Muscle of back (tissue), 11 donors: ENCODE data around the gene PTPRS. TPM values are rescaled to one million over a fixed set of nuclear protein-coding genes. Genes with fewer than 3 reads are reported as not detected.
"Not testable (repeated sequence)": the region's sequence is repeated elsewhere in the genome, so short reads cannot be mapped to it uniquely, and the experiment has no call there.

Experiments used
- DNase-seq, 3 donors: peaks; one replicate each; pipeline versions ENCODE4 v3.0.0 to v3.0.0-alpha.2; 2013
- polyA plus RNA-seq, 10 donors: library from polyadenylated mRNA; unstranded; fragments of 120-200 nt; gene quantifications; one replicate each; pipeline ENCODE4 v1.2.1, GENCODE V29; 2013; ENCODE audit not compliant: insufficient read length in 10 of 10

PTPRS gene
- polyA plus RNA-seq, 10 donors = 29.5 to 51.1 (median 37.1) TPM

- DNase-seq = no peak
Measured at GRCh38 chr19:5333581-5334365, 6.8 kb downstream of the PTPRS start.

GRCh38 chr19:5332501-5332900 is 8.1 kb downstream of the PTPRS start:
- DNase-seq = no peak

GRCh38 chr19:5331790-5332189 is 8.8 kb downstream of the PTPRS start:
- DNase-seq = no peak

GRCh38 chr19:5330307-5330720 is 10.3 kb downstream of the PTPRS start:
- no peak for DNase-seq

- DNase-seq = no peak
Measured at GRCh38 chr19:5329141-5329540, 11.5 kb downstream of the PTPRS start.

GRCh38 chr19:5328407-5328806 is 12.2 kb downstream of the PTPRS start:
- not testable (repeated sequence) for DNase-seq

- DNase-seq = no peak
Measured at GRCh38 chr19:5326986-5327623, 13.5 kb downstream of the PTPRS start.

- DNase-seq = no peak
Measured at GRCh38 chr19:5326545-5326944, 14.1 kb downstream of the PTPRS start.

- no peak for DNase-seq
Measured at GRCh38 chr19:5324947-5325346, 15.7 kb downstream of the PTPRS start.

- DNase-seq = no peak
Measured at GRCh38 chr19:5323475-5323811, 17.2 kb downstream of the PTPRS start.

GRCh38 chr19:5321851-5322681 is 18.5 kb downstream of the PTPRS start:
- peak in 1 of 3 donors; percentile 45 for DNase-seq

GRCh38 chr19:5321066-5321642 is 19.5 kb downstream of the PTPRS start:
- DNase-seq = no peak

GRCh38 chr19:5319516-5319915 is 21.1 kb downstream of the PTPRS start:
- no peak for DNase-seq

GRCh38 chr19:5318306-5318705 is 22.3 kb downstream of the PTPRS start:
- DNase-seq = no peak

- DNase-seq = no peak
Measured at GRCh38 chr19:5317321-5317720, 23.3 kb downstream of the PTPRS start.

GRCh38 chr19:5316138-5316537 is 24.5 kb downstream of the PTPRS start:
- no peak for DNase-seq

GRCh38 chr19:5314907-5315298 is 25.7 kb downstream of the PTPRS start:
- no peak for DNase-seq

GRCh38 chr19:5314012-5314906 is 26.4 kb downstream of the PTPRS start:
- DNase-seq = no peak

- no peak for DNase-seq
Measured at GRCh38 chr19:5313307-5313706, 27.3 kb downstream of the PTPRS start.

GRCh38 chr19:5312058-5312457 is 28.6 kb downstream of the PTPRS start:
- no peak for DNase-seq
